MM.1S (cell line): Measurements from ENCODE around the gene CPD.

Experiments
- EZH2 ChIP-seq: fragments of 300-600 bp; sonication (generic); optimal IDR thresholded peaks from 2 replicates; pipeline ENCODE3; 2017; ENCODE audit warnings: low read depth, mild to moderate bottlenecking, antibody characterized with exemption, low read length, mixed read lengths
- EZH2phosphoT487 ChIP-seq: fragments of 300-600 bp; sonication (generic); IDR thresholded peaks from 2 replicates; pipeline ENCODE4 v1.6.1; 2018; ENCODE audit warnings: antibody characterized with exemption, low read length
- TF ChIP-seq, protein P1 (sequence below): fragments of 300-600 bp; sonication (generic); IDR thresholded peaks from 2 replicates; pipeline ENCODE4 v1.5.1; 2016; ENCODE audit warnings: antibody characterized with exemption, low read length, mixed read lengths

DNA sequence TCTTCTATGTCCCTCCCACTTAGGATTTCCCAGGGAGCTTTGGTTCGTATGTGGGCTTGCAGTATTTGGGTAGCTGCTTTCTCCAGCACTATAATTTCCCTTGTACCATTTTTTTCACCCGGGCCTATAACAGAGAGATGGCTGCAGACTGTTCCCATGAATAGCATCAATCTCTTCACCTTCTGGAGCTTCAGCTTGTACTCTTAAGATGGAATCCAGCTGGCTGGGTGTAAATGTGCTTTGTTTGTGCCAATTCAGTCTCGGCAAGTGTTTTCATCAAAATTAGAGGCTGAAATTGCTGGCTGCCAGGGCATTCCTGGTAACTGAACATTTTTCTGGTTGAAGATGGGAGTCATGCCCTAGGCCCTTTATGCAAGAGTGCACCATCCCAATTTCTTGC lies 12.2 kb upstream of the CPD start:
- TF ChIP-seq, protein P1, sequence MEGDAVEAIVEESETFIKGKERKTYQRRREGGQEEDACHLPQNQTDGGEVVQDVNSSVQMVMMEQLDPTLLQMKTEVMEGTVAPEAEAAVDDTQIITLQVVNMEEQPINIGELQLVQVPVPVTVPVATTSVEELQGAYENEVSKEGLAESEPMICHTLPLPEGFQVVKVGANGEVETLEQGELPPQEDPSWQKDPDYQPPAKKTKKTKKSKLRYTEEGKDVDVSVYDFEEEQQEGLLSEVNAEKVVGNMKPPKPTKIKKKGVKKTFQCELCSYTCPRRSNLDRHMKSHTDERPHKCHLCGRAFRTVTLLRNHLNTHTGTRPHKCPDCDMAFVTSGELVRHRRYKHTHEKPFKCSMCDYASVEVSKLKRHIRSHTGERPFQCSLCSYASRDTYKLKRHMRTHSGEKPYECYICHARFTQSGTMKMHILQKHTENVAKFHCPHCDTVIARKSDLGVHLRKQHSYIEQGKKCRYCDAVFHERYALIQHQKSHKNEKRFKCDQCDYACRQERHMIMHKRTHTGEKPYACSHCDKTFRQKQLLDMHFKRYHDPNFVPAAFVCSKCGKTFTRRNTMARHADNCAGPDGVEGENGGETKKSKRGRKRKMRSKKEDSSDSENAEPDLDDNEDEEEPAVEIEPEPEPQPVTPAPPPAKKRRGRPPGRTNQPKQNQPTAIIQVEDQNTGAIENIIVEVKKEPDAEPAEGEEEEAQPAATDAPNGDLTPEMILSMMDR: no peak
- TF ChIP-seq EZH2 (no peak), EZH2phosphoT487 (no peak)
